GM03348 (cell line): ENCODE data around the gene CDK6.

Source experiments
- DNase-seq: peaks from one replicate; pipeline ENCODE4 v3.0.0; 2012; ENCODE audit warnings: low spot score

The CDK6 gene

GRCh38 chr7:92736870-92737269 is 99.5 kb downstream of the CDK6 start:
- no peak for DNase-seq

- DNase-seq, result peak; percentile 43
These were observed 100.7 kb downstream of the CDK6 start for GRCh38 chr7:92735707-92736106.

GRCh38 chr7:92732316-92733036 is 103.9 kb downstream of the CDK6 start:
- DNase-seq, result no peak

- no peak for DNase-seq
These were observed 104.9 kb downstream of the CDK6 start for GRCh38 chr7:92731335-92732063.

GRCh38 chr7:92730808-92731207 is 105.6 kb downstream of the CDK6 start:
- no peak for DNase-seq

GRCh38 chr7:92729751-92730150 is 106.6 kb downstream of the CDK6 start:
- DNase-seq, result no peak

- DNase-seq, result no peak
These were observed 107.2 kb downstream of the CDK6 start for GRCh38 chr7:92729172-92729571.

- DNase-seq, result no peak
These were observed 108.6 kb downstream of the CDK6 start for GRCh38 chr7:92727755-92728154.

GRCh38 chr7:92725161-92725925 is 111.0 kb downstream of the CDK6 start:
- DNase-seq, result no peak

- DNase-seq, result no peak
These were observed 112.4 kb downstream of the CDK6 start for GRCh38 chr7:92723943-92724342.

- DNase-seq, result peak; percentile 66
These were observed 113.2 kb downstream of the CDK6 start for GRCh38 chr7:92723205-92723604.

- no peak for DNase-seq
These were observed 113.8 kb downstream of the CDK6 start for GRCh38 chr7:92722541-92722940.

GRCh38 chr7:92720604-92721350 is 115.6 kb downstream of the CDK6 start:
- no peak for DNase-seq

GRCh38 chr7:92717993-92718716 is 118.2 kb downstream of the CDK6 start:
- DNase-seq, result peak; percentile 39

GRCh38 chr7:92717623-92717992 is 118.8 kb downstream of the CDK6 start:
- no peak for DNase-seq

- DNase-seq, result no peak
These were observed 119.4 kb downstream of the CDK6 start for GRCh38 chr7:92716825-92717580.

- no peak for DNase-seq
These were observed 120.4 kb downstream of the CDK6 start for GRCh38 chr7:92715963-92716362.

GRCh38 chr7:92714767-92715166 is 121.6 kb downstream of the CDK6 start:
- DNase-seq, result no peak

- no peak for DNase-seq
These were observed 122.1 kb downstream of the CDK6 start for GRCh38 chr7:92714280-92714679.

GRCh38 chr7:92709912-92710311 is 126.5 kb downstream of the CDK6 start:
- DNase-seq, result no peak

- no peak for DNase-seq
These were observed 127.2 kb downstream of the CDK6 start for GRCh38 chr7:92709150-92709549.
